ENCODE results near the gene EFS.

EFS gene

GRCh38 chr14:23380197-23380914, 15.4 kb upstream of the EFS start:
- no peak; the same call in 1 of the 2 replicates for TF ChIP-seq CTCF (IDR thresholded peaks at IDR 0.05)

GRCh38 chr14:23379366-23380196, 14.6 kb upstream of the EFS start:
- TF ChIP-seq CTCF (IDR thresholded peaks at IDR 0.05) = peak; percentile 96

GRCh38 chr14:23378612-23379220, 13.7 kb upstream of the EFS start:
- no peak for TF ChIP-seq CTCF (IDR thresholded peaks at IDR 0.05)

- no peak for TF ChIP-seq CTCF (IDR thresholded peaks at IDR 0.05)
These were observed 12.9 kb upstream of the EFS start for GRCh38 chr14:23377573-23378563.

- TF ChIP-seq CTCF (IDR thresholded peaks at IDR 0.05) = no peak
These were observed 12.2 kb upstream of the EFS start for GRCh38 chr14:23377198-23377550.

- TF ChIP-seq CTCF (IDR thresholded peaks at IDR 0.05) = no peak
These were observed 11.7 kb upstream of the EFS start, which contains the start of gene CMTM5 for GRCh38 chr14:23376482-23377197. CMTM5 (plus strand) TSS chr14:23377046; CDS start chr14:23377252, 206 bp downstream.
